Measurements from ENCODE around the gene WDR4. TPM values are rescaled to one million over a fixed set of nuclear protein-coding genes. Genes with fewer than 3 reads are reported as not detected.
"Not testable (repeated sequence)": the region's sequence is repeated elsewhere in the genome, so short reads cannot be mapped to it uniquely, and the experiment has no call there.

Gene WDR4
- total RNA-seq: 35.3 TPM

- peak; percentile 99 for DNase-seq (ENCODE audit: low spot score)
Observed at GRCh38 chr21:42878993-42879787, at the start of gene WDR4. WDR4 (minus strand) TSS chr21:42879539; CDS start chr21:42879495, 44 bp downstream.

- DNase-seq (ENCODE audit: low spot score): not testable (repeated sequence)
Observed at GRCh38 chr21:42927474-42928200, 48.3 kb upstream of the WDR4 start.

GRCh38 chr21:42925114-42925926 is 46.0 kb upstream of the WDR4 start, which contains the start of gene ERVH48-1:
ERVH48-1 (minus strand) TSS chr21:42925630; CDS start chr21:42919006, 6,624 bp downstream.
- no peak for DNase-seq (ENCODE audit: low spot score)

- no peak for DNase-seq (ENCODE audit: low spot score)
Observed at GRCh38 chr21:42924433-42924751, 45.1 kb upstream of the WDR4 start.

- DNase-seq (ENCODE audit: low spot score): peak; percentile 88
Observed at GRCh38 chr21:42923553-42924432, 44.5 kb upstream of the WDR4 start.

- no peak for DNase-seq (ENCODE audit: low spot score)
Observed at GRCh38 chr21:42922918-42923317, 43.6 kb upstream of the WDR4 start.

- DNase-seq (ENCODE audit: low spot score): no peak
Observed at GRCh38 chr21:42921927-42922326, 42.6 kb upstream of the WDR4 start.

- DNase-seq (ENCODE audit: low spot score): no peak
Observed at GRCh38 chr21:42918291-42918690, 39.0 kb upstream of the WDR4 start.

GRCh38 chr21:42913476-42913875 is 34.1 kb upstream of the WDR4 start:
- no peak for DNase-seq (ENCODE audit: low spot score)

GRCh38 chr21:42911920-42912319 is 32.6 kb upstream of the WDR4 start:
- not testable (repeated sequence) for DNase-seq (ENCODE audit: low spot score)

- DNase-seq (ENCODE audit: low spot score): not testable (repeated sequence)
Observed at GRCh38 chr21:42908484-42908883, 29.1 kb upstream of the WDR4 start.

GRCh38 chr21:42906233-42906632 is 26.9 kb upstream of the WDR4 start:
- DNase-seq (ENCODE audit: low spot score): no peak

- DNase-seq (ENCODE audit: low spot score): no peak
Observed at GRCh38 chr21:42905195-42905594, 25.9 kb upstream of the WDR4 start.

- DNase-seq (ENCODE audit: low spot score): no peak
Observed at GRCh38 chr21:42903817-42904216, 24.5 kb upstream of the WDR4 start.

- no peak for DNase-seq (ENCODE audit: low spot score)
Observed at GRCh38 chr21:42900446-42900845, 21.1 kb upstream of the WDR4 start.

- peak; percentile 100 for DNase-seq (ENCODE audit: low spot score)
Observed at GRCh38 chr21:42892931-42893755, 13.8 kb upstream of the WDR4 start, which contains the start of gene NDUFV3. NDUFV3 (plus strand) TSS chr21:42893309; CDS start chr21:42893334, 25 bp downstream.

- DNase-seq (ENCODE audit: low spot score): no peak
Observed at GRCh38 chr21:42892582-42892930, 13.2 kb upstream of the WDR4 start.

- no peak for DNase-seq (ENCODE audit: low spot score)
Observed at GRCh38 chr21:42887326-42887725, 8.0 kb upstream of the WDR4 start.

GRCh38 chr21:42883921-42884320 is 4.6 kb upstream of the WDR4 start:
- DNase-seq (ENCODE audit: low spot score): no peak

GRCh38 chr21:42880352-42880751 is 1.0 kb upstream of the WDR4 start:
- DNase-seq (ENCODE audit: low spot score): no peak

GRCh38 chr21:42878678-42878992 is 704 bp downstream of the WDR4 start:
- DNase-seq (ENCODE audit: low spot score): no peak

Data from ureter (tissue), 1 donor.